Mesendoderm (in vitro differentiated cells): ENCODE results near the gene WDSUB1.

Source experiments
- DNase-seq: peaks from one replicate; pipeline ENCODE4 v3.0.0; 2013
- H2AK5ac ChIP-seq: 2 replicates; pipeline ENCODE4 v1.6.1; 2013; ENCODE audit warnings: low read length, inconsistent platforms
- H2BK120ac ChIP-seq: 2 replicates; pipeline ENCODE4 v1.6.1; 2013; ENCODE audit warnings: low read depth, mild to moderate bottlenecking, low read length, moderate library complexity, mixed read lengths
- H2BK15ac ChIP-seq: replicated peaks from 2 replicates; pipeline ENCODE4 v1.6.1; 2013; ENCODE audit warnings: low read depth, mild to moderate bottlenecking, moderate library complexity
- H2BK5ac ChIP-seq: 2 replicates; pipeline ENCODE4 v1.6.1; 2013; ENCODE audit warnings: low read length, inconsistent platforms
- H3K18ac ChIP-seq: 2 replicates; pipeline ENCODE4 v1.6.1; 2013; ENCODE audit warnings: mild to moderate bottlenecking, low read length, mixed read lengths
- H3K23ac ChIP-seq: one replicate; pipeline ENCODE4 v1.6.1; 2013; ENCODE audit warnings: low read length
- H3K27ac ChIP-seq: 2 replicates; pipeline ENCODE4 v1.5.1; 2013; ENCODE audit warnings: low read depth, mild to moderate bottlenecking, inconsistent platforms, low read length, moderate library complexity
- H3K27me3 ChIP-seq: 2 replicates; pipeline ENCODE4 v1.6.1; 2013; ENCODE audit warnings: low read length, control low read depth, mild to moderate bottlenecking, inconsistent platforms; ENCODE audit not compliant: insufficient read depth, poor library complexity
- H3K36me3 ChIP-seq: 2 replicates; pipeline ENCODE4 v1.6.1; 2013; ENCODE audit warnings: low read length, inconsistent platforms; ENCODE audit not compliant: control insufficient read depth, insufficient read depth
- H3K4ac ChIP-seq: one replicate; pipeline ENCODE4 v1.6.1; 2013; ENCODE audit warnings: low read depth, mild to moderate bottlenecking, low read length, moderate library complexity
- H3K4me1 ChIP-seq: 2 replicates; pipeline ENCODE4 v1.6.1; 2013; ENCODE audit warnings: low read depth, low read length, inconsistent platforms; ENCODE audit not compliant: control insufficient read depth
- H3K4me2 ChIP-seq: 2 replicates; pipeline ENCODE4 v1.6.1; 2013; ENCODE audit warnings: low read length
- H3K4me3 ChIP-seq: 2 replicates; pipeline ENCODE4 v1.5.1; 2013; ENCODE audit warnings: mild to moderate bottlenecking, low read length
- H3K56ac ChIP-seq: one replicate; pipeline ENCODE4 v1.6.1; 2013; ENCODE audit warnings: low read length
- H3K79me1 ChIP-seq: 2 replicates; pipeline ENCODE4 v1.6.1; 2013; ENCODE audit warnings: low read length, inconsistent platforms
- H3K79me2 ChIP-seq: 2 replicates; pipeline ENCODE4 v1.6.1; 2013; ENCODE audit warnings: mild to moderate bottlenecking, low read length; ENCODE audit not compliant: control insufficient read depth, insufficient read depth
- H3K9ac ChIP-seq: 2 replicates; pipeline ENCODE4 v1.6.1; 2013; ENCODE audit warnings: low read length, inconsistent platforms
- H4K5ac ChIP-seq: one replicate; pipeline ENCODE4 v1.6.1; 2013; ENCODE audit warnings: low read length
- H4K8ac ChIP-seq: one replicate; pipeline ENCODE4 v1.6.1; 2013; ENCODE audit warnings: low read depth, mild to moderate bottlenecking, control low read depth, low read length, moderate library complexity
- whole genome bisulfite sequencing: extraction: QIAGEN DNeasy Blood & Tissue Kit; methylation state at CpG from one replicate; pipeline ENCODE4 v1.1.7; 2013; ENCODE audit warnings: low lambda C conversion rate, missing lambda C conversion rate; ENCODE audit not compliant: insufficient coverage; ENCODE audit errors: extremely low coverage; 5-methylcytosine and 5-hydroxymethylcytosine counted together

WDSUB1 gene

DNA sequence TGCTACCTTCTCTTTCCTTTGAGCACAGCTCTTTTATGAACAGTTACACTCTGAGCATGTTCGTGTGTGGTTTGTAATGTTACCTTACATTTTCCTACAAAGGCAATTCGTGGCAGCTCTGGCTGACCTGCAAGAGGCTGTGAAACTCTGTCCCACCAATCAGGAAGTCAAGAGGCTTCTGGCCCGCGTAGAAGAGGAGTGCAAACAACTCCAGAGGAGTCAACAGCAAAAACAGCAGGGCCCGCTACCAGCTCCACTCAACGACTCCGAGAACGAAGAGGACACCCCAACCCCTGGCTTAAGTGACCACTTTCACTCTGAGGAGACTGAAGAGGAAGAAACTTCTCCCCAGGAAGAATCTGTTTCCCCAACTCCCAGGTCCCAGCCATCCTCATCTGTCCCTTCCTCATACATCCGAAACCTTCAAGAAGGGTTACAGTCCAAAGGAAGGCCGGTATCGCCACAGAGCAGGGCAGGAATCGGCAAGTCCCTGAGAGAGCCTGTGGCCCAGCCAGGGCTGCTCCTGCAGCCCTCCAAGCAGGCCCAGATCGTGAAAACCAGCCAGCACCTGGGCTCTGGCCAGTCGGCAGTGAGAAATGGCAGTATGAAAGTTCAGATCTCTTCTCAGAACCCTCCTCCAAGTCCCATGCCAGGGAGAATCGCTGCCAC, 56.9 kb downstream of the WDSUB1 start:
- Histone ChIP-seq H3K56ac (no peak overlapping the region), H3K23ac (no peak overlapping the region), H3K9ac (no peak overlapping the region), H2AK5ac (no peak overlapping the region), H3K4me2 (no peak overlapping the region), H2BK120ac (no peak overlapping the region), H3K4ac (no peak overlapping the region), H3K79me2 (no peaks in the 10 kb centered on the region), H4K8ac (no peak overlapping the region), H3K27ac (no peak overlapping the region), H4K5ac (no peak overlapping the region), H3K79me1 (no peaks in the 10 kb centered on the region), H3K27me3 (no peaks in the 10 kb centered on the region), H3K18ac (no peak overlapping the region), H3K4me3 (no peak overlapping the region), H3K36me3 (no peaks in the 10 kb centered on the region), H2BK5ac (no peak overlapping the region), H3K4me1 (no peaks in the 10 kb centered on the region), H2BK15ac (no peak overlapping the region)
- no CpG with 5 or more reads among the region's 15 CpGs for WGBS
- no peak for DNase-seq

DNA sequence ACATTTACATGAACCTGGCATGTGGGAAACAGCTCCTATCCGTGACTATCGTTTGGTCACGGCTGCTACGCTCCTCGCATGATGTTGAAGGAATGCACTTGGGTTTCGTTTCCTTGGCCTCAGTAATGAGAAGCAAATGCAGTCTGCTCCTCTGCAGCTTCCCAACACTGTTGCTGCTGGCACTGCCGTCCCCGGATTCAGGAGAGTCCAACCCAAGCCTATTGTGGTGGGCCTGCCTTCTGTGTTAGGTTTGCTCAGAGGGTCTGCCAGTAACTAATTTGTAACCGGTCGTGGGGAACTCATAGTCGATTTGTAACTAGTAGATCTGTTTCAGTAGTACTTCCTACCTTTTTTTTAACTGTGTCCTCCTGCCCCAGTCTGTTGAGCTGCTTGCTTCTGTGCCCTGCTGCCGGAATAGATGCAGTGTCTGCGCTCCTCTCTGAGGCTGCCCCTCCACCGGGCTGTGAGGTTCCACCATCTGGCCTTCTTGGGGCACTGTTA, 58.4 kb downstream of the WDSUB1 start:
- no peaks in the 10 kb centered on the region for H3K27me3 ChIP-seq
- no peaks in the 10 kb centered on the region for H3K4me1 ChIP-seq
- no peak overlapping the region for H2BK15ac ChIP-seq
- H3K79me2 ChIP-seq = no peaks in the 10 kb centered on the region
- H3K9ac ChIP-seq = no peak overlapping the region
- no peak overlapping the region for H3K18ac ChIP-seq
- no peak overlapping the region for H4K8ac ChIP-seq
- no peak overlapping the region for H2BK120ac ChIP-seq
- no peak overlapping the region for H3K27ac ChIP-seq
- no peak overlapping the region for H4K5ac ChIP-seq
- no peaks in the 10 kb centered on the region for H3K79me1 ChIP-seq
- no peaks in the 10 kb centered on the region for H3K36me3 ChIP-seq
- no peak overlapping the region for H3K4me3 ChIP-seq
- no peak overlapping the region for H2AK5ac ChIP-seq
- no peak for DNase-seq
- no peak overlapping the region for H3K23ac ChIP-seq
- H3K4ac ChIP-seq = no peak overlapping the region
- no peak overlapping the region for H3K4me2 ChIP-seq
- no peak overlapping the region for H3K56ac ChIP-seq
- WGBS = no CpG with 5 or more reads among the region's 14 CpGs
- no peak overlapping the region for H2BK5ac ChIP-seq

DNA sequence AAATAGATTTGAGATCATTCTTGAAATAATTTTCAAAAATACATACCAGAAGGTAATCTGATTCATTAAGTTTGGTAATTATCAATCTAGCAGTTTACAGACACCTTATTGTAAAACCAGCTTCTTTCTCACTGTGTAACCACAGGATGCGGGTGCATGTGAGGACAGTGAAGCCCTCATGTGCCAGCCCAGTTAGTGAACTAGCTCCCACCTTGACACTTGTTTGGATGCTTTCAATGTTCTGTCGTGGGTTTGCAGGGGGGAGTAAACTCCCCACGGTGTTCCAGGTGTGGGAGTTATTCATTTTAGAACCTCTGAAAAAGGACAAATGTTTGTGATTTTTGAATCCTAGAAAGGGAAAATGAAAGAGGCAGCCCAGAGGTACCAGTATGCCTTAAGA, 59.0 kb downstream of the WDSUB1 start:
- Histone ChIP-seq H2BK15ac (no peak overlapping the region), H3K27ac (no peak overlapping the region), H3K23ac (no peak overlapping the region), H2BK120ac (no peak overlapping the region), H3K4me3 (no peak overlapping the region), H3K56ac (no peak overlapping the region), H3K27me3 (no peaks in the 10 kb centered on the region), H4K5ac (no peak overlapping the region), H2AK5ac (no peak overlapping the region), H3K4me1 (no peaks in the 10 kb centered on the region), H2BK5ac (no peak overlapping the region), H3K4ac (no peak overlapping the region), H3K79me2 (no peaks in the 10 kb centered on the region), H3K36me3 (no peaks in the 10 kb centered on the region), H4K8ac (no peak overlapping the region), H3K79me1 (no peaks in the 10 kb centered on the region), H3K9ac (no peak overlapping the region), H3K4me2 (no peak overlapping the region), H3K18ac (no peak overlapping the region)
- no CpG with 5 or more reads among the region's 3 CpGs for WGBS
- no peak for DNase-seq

DNA sequence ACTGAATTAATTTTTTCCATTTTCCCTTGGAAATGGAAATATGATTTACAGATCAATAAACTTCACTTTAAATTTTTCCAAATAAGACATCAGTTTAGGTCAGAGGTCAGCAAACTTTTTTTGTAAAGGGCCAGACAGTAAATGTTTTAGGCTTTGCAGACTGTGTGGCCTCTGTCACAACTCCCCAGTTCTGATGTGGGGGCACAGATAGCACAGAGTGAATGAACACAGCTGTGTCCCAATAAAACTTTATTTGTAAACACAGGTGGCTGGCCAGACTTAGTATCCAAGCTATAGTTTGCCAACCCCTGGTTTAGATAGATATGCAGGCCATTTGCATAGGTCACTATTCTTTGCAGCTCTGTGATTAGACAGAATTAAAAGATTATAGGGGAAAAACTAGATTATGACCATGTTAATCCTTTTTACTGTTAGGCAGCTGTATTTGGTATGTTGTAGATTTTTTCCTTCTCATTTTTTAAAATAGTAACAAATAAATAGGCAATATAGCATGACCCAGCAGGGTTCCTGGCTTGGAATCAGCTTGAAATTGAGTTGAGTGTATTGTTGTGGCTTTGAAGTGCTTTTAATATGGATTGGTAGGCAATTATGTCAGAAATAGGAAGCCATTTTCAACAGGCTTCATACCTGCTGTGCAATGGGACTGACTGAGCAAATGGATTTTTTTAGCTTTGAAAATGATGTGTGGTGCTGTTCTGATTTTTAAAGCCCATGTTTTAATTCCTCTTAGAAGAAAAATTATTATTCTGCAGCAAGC, 59.7 kb downstream of the WDSUB1 start:
- no peak for DNase-seq
- H3K18ac ChIP-seq = no peak overlapping the region

GRCh38 chr2:159226059-159226461, 60.4 kb downstream of the WDSUB1 start:
- Histone ChIP-seq H3K36me3 (no peaks in the 10 kb centered on the region), H2BK5ac (no peak overlapping the region), H3K4me1 (no peaks in the 10 kb centered on the region), H3K18ac (no peak overlapping the region), H3K79me1 (no peaks in the 10 kb centered on the region), H3K27me3 (no peaks in the 10 kb centered on the region), H2BK15ac (no peak overlapping the region), H3K4ac (no peak overlapping the region), H3K4me3 (no peak overlapping the region), H3K4me2 (no peak overlapping the region), H2AK5ac (no peak overlapping the region), H3K27ac (no peak overlapping the region), H3K9ac (no peak overlapping the region), H4K5ac (no peak overlapping the region), H2BK120ac (no peak overlapping the region), H3K23ac (no peak overlapping the region), H4K8ac (no peak overlapping the region), H3K56ac (no peak overlapping the region), H3K79me2 (no peaks in the 10 kb centered on the region)
- DNase-seq = peak; percentile 40
- WGBS = no CpG with 5 or more reads among the region's 5 CpGs

More for the DNA sequence above, 59.7 kb downstream of the WDSUB1 start:
- Histone ChIP-seq H3K27me3 (no peaks in the 10 kb centered on the region), H3K4me3 (no peak overlapping the region), H3K4ac (no peak overlapping the region), H2BK120ac (no peak overlapping the region), H2BK5ac (no peak overlapping the region), H3K23ac (no peak overlapping the region), H3K56ac (no peak overlapping the region), H4K8ac (no peak overlapping the region), H4K5ac (no peak overlapping the region), H3K36me3 (no peaks in the 10 kb centered on the region), H3K4me1 (no peaks in the 10 kb centered on the region), H3K79me2 (no peaks in the 10 kb centered on the region), H3K27ac (no peak overlapping the region), H3K4me2 (no peak overlapping the region), H2BK15ac (no peak overlapping the region), H3K79me1 (no peaks in the 10 kb centered on the region), H3K9ac (no peak overlapping the region), H2AK5ac (no peak overlapping the region)
